Lung microvascular endothelial cell (primary cell): ENCODE results near the gene SAMD3. TPM values are rescaled to one million over a fixed set of nuclear protein-coding genes. Genes with fewer than 3 reads are reported as not detected.
"Not testable (repeated sequence)": the region's sequence is repeated elsewhere in the genome, so short reads cannot be mapped to it uniquely, and the experiment has no call there.

Experiments used
- DNase-seq, 2 donors: peaks; one replicate each; pipeline versions ENCODE4 v3.0.0 to v3.0.0-alpha.2; 2010; ENCODE audit warnings: low read depth in 2 of 2
- total RNA-seq: library from RNA; depleted of rRNA; stranded (reverse); fragments of >200 nt; gene quantifications from 2 replicates; pipeline ENCODE4 v1.2.1, GENCODE V29; 2014

The SAMD3 gene
- not detected in 2 replicates for total RNA-seq

GRCh38 chr6:130222775-130223174 is at the start of gene SAMD3:
Gene SAMD3 (minus strand): TSS chr6:130222951. CDS start chr6:130215273, 7,678 bp downstream.
- no peak for DNase-seq

- no peak for DNase-seq
These were observed 47.4 kb upstream of the SAMD3 start for GRCh38 chr6:130269969-130270635.

GRCh38 chr6:130265553-130265952 is 42.8 kb upstream of the SAMD3 start:
- DNase-seq = not testable (repeated sequence)

- DNase-seq = no peak
These were observed 39.3 kb upstream of the SAMD3 start for GRCh38 chr6:130262008-130262407.

GRCh38 chr6:130261558-130261957 is 38.8 kb upstream of the SAMD3 start:
- not testable (repeated sequence) for DNase-seq

- DNase-seq = not testable (repeated sequence)
These were observed 38.0 kb upstream of the SAMD3 start for GRCh38 chr6:130260614-130261241.

GRCh38 chr6:130260050-130260462 is 37.3 kb upstream of the SAMD3 start:
- not testable (repeated sequence) for DNase-seq

- DNase-seq = no peak
These were observed 36.8 kb upstream of the SAMD3 start for GRCh38 chr6:130259557-130259956.

- DNase-seq = no peak
These were observed 36.4 kb upstream of the SAMD3 start for GRCh38 chr6:130259140-130259539.

- DNase-seq = no peak
These were observed 29.9 kb upstream of the SAMD3 start for GRCh38 chr6:130252527-130253237.

GRCh38 chr6:130245267-130245666 is 22.5 kb upstream of the SAMD3 start:
- no peak for DNase-seq

GRCh38 chr6:130244728-130245127 is 22.0 kb upstream of the SAMD3 start:
- DNase-seq = no peak

GRCh38 chr6:130240232-130240631 is 17.5 kb upstream of the SAMD3 start:
- DNase-seq = no peak

GRCh38 chr6:130239755-130240154 is 17.0 kb upstream of the SAMD3 start:
- DNase-seq = no peak

- no peak for DNase-seq
These were observed 10.6 kb upstream of the SAMD3 start for GRCh38 chr6:130233330-130233729.

- not testable (repeated sequence) for DNase-seq
These were observed 7.8 kb upstream of the SAMD3 start for GRCh38 chr6:130230531-130230930.

GRCh38 chr6:130229645-130230044 is 6.9 kb upstream of the SAMD3 start:
- no peak for DNase-seq

- DNase-seq = no peak
These were observed 757 bp upstream of the SAMD3 start for GRCh38 chr6:130223508-130223907.

GRCh38 chr6:130218134-130218533 is 4.6 kb downstream of the SAMD3 start:
- no peak for DNase-seq

GRCh38 chr6:130216620-130217019 is 6.1 kb downstream of the SAMD3 start:
- DNase-seq = no peak

- no peak for DNase-seq
These were observed 7.2 kb downstream of the SAMD3 start for GRCh38 chr6:130215526-130215925.

GRCh38 chr6:130212215-130212874 is 10.4 kb downstream of the SAMD3 start:
- no peak for DNase-seq
